Muscle of back (tissue), 13 donors: ENCODE results near the gene LYSMD3. TPM values are rescaled to one million over a fixed set of nuclear protein-coding genes. Genes with fewer than 3 reads are reported as not detected.
"Not testable (repeated sequence)": the region's sequence is repeated elsewhere in the genome, so short reads cannot be mapped to it uniquely, and the experiment has no call there.

Source experiments
- DNase-seq, 3 donors: peaks; one replicate each; pipeline versions ENCODE4 v3.0.0 to v3.0.0-alpha.2; 2013
- long read RNA-seq, 9 donors: transcript quantifications; one replicate each; lab custom pipeline, GENCODE V29; 2026
- polyA plus RNA-seq, 10 donors: library from polyadenylated mRNA; unstranded; fragments of 120-200 nt; gene quantifications; one replicate each; pipeline ENCODE4 v1.2.1, GENCODE V29; 2013; ENCODE audit not compliant: insufficient read length in 10 of 10

The LYSMD3 gene
- 10 to 100 TPM; 17.7 to 22.1 (median 19.8) TPM for polyA plus RNA-seq
- long read RNA-seq, donor 1, full-length matches to known transcripts: 4 of 4 reads
- long read RNA-seq, donor 1, partial matches to known transcripts: 0 of 4 reads
- long read RNA-seq, donor 1, other reads (novel, unspliced or antisense): 0 of 4 reads
- long read RNA-seq, donor 2, full-length matches to known transcripts: 4 of 4 reads
- long read RNA-seq, donor 2, partial matches to known transcripts: 0 of 4 reads
- long read RNA-seq, donor 2, other reads (novel, unspliced or antisense): 0 of 4 reads
- long read RNA-seq, donor 3: 0 reads
- long read RNA-seq, donor 4, full-length matches to known transcripts: 4 of 4 reads
- long read RNA-seq, donor 4, partial matches to known transcripts: 0 of 4 reads
- long read RNA-seq, donor 4, other reads (novel, unspliced or antisense): 0 of 4 reads
- long read RNA-seq, donor 5, full-length matches to known transcripts: 8 of 8 reads
- long read RNA-seq, donor 5, partial matches to known transcripts: 0 of 8 reads
- long read RNA-seq, donor 5, other reads (novel, unspliced or antisense): 0 of 8 reads
- long read RNA-seq, donor 6, full-length matches to known transcripts: 4 of 4 reads
- long read RNA-seq, donor 6, partial matches to known transcripts: 0 of 4 reads
- long read RNA-seq, donor 6, other reads (novel, unspliced or antisense): 0 of 4 reads
- long read RNA-seq, donor 7, full-length matches to known transcripts: 3 of 3 reads
- long read RNA-seq, donor 7, partial matches to known transcripts: 0 of 3 reads
- long read RNA-seq, donor 7, other reads (novel, unspliced or antisense): 0 of 3 reads
- long read RNA-seq, donor 8, full-length matches to known transcripts: 7 of 7 reads
- long read RNA-seq, donor 8, partial matches to known transcripts: 0 of 7 reads
- long read RNA-seq, donor 8, other reads (novel, unspliced or antisense): 0 of 7 reads
- long read RNA-seq, donor 9, full-length matches to known transcripts: 1 of 1 reads
- long read RNA-seq, donor 9, partial matches to known transcripts: 0 of 1 reads
- long read RNA-seq, donor 9, other reads (novel, unspliced or antisense): 0 of 1 reads

DNA sequence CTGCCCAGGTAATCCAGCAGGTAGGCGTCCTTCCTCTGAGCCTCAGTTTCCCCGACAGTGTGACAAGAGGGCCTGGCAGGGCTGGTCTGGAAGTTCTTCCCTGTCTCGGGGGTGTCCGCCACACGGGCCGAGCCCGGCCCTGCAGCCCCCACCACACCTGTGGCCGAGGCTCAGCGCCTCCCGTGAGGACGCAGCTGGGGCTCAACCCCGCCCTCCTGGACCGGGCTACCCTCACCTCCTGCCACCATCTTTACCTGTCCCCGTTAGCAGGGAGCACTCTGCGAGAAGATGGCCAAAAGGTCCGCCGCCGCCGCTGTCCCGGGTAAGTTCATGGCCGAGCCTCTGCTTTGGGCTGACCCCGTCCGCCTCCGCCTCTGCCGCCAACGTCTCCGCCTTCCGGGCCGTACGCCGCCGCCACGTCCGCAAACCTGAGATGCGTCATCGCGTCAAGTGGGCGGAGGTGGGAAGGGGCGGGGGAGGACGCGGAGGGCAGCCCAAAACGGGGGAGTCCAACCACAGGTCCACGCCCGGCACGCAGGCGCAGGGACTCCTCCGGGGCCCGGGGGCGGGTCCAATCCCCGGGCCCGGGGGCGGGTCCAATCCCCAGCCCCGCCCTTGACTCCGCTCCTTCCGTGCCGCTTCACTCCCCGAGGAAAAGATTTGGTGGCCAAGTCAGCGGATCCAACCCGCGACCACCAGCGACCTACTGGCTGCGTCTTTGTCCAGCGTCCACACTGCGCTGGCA lies at the start of gene LYSMD3:
LYSMD3 (minus strand) TSS at position 391 of the 745 bp plus-strand sequence. CDS start 4,295 bp downstream, outside the sequence.
- peak; percentile 97 to 99 (median 98) for DNase-seq

DNA sequence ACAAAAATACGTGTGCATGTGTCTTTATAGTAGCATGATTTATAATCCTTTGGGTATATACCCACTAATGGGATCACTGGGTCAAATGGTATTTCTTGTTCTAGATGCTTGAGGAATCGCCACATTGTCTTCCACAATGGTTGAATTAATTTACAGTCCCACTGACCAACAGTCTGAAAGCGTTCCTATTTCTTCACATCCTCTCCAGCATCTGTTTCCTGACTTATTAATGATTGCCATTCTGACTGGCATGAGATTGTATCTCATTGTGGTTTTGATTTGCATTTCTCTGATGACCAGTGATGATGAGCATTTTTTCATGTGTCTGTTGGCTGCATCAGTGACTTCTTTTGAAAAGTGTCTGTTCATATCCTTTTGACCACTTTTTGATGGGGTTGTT lies 47.2 kb upstream of the LYSMD3 start:
- DNase-seq: not testable (repeated sequence)

DNA sequence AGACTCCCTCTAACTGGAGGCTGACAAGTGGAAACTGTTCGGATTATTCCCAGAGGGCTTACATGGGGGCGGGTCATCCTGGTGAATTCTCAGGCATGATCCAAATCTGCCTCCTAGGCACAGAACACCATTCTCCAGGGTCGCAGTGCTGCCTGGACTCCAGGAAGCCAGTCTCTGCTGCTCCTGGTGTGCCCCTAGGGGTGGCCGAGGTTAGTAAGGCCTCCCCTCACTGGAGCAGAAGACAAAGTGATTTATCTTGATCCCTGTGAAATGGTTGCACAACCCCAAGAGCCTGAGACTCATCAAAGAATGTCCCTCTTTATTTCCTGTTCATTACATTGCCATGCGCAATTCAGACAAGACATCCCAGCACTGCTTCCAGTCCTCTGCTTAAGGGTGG lies 46.3 kb upstream of the LYSMD3 start:
- no peak for DNase-seq

DNA sequence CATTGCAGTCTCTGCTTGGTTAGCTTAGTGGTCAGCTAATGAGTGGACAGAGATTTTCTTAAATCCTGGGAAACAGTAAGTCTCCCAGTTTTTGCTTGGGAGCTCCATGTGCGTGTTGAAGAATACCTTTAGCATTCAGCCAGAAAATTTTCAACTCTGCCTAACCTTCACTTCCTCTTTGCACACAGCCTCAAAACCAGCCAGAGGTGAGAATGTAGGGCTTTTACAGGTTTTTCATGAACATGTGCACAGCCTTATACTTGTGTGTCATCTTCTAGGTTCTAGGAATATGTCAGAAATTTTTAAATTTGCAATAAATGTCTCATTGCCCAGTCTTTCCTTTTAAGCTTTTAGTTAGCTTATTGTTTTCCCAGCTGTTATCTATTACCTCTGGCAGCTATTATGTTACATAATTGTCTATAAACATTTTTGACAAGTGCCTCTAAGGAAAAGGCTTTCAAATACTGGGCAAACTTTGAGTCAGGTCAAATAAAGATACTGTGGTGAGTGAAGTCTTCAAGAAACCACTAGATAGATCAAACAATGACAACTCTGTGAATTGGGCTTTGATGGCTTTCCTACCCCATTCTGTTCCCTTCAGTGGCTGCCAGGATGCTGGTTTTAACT lies 41.9 kb upstream of the LYSMD3 start:
- DNase-seq: no peak

DNA sequence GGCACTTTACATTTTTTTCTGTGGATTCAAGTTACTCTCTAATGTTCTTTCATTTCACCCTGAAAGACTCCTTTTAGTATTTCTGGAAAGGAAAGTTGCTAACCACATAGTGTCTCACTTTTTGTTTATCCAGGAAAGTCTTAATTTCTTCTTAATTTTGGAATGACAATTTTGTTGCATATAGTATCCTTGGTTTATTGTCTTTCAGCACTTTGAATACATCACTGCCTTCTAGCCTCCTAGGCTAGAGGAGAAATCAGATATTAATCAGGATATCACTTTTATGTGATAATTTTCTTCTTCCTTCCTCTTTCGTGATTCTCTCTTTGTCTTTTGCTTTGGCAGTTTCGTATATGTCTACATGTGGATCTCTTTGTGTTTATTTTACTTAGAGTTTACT lies 40.6 kb upstream of the LYSMD3 start:
- no peak for DNase-seq

DNA sequence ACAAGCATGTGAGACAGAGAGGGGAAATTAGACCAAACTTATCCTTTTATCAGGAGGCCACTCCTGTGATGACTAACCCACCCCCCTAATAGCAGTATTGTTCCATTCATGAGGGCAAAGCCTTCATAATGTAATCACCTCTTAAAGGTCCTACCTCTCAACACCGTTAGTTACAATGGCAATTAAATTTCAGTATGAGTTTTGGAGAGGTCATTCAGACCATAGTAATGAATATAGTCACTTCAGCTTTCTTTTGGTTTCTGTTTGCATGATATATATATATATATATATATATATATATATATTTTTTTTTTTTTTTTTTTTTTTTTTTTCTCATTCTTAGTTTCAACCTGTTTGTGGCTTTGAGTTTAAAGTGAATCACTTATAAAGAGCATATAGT lies 39.7 kb upstream of the LYSMD3 start:
- no peak for DNase-seq

DNA sequence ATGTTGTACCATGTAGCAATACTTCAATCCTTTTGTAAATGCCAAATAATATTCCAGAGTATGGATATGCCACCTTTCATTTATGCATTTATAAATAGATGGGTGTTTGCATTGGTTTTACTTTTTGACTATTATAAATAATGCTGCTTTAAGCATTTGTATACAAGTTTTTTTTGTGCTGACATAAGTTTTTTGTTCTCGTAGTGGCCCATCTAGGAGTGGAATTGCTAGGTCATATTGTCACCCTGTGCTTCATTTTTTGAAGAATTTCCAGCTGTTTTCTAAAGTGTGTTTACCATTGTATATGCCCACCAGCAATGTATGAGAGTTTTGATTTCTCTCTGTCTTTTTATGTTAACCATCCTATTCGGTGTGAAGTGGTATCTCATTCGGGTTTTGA lies 36.1 kb upstream of the LYSMD3 start:
- no peak for DNase-seq

DNA sequence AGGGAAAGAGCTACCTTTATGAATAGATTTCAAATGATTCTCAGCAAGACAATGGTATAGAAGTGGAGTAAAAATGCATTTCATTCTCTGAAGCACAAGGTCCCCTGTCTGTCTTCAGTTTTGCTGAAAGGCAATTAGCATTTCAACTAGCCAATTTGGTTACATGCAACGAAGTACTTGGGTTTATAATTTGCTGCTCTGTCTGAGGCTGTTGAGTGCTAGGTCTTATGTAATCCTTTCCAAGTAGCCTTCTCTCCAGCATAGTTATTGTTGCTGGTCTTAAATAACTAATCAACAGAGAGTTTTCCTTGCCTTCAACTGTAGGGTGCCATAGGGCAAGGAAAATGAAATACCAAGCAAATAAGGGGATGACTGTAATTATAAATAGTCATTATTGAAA lies 33.7 kb upstream of the LYSMD3 start:
- no peak for DNase-seq

DNA sequence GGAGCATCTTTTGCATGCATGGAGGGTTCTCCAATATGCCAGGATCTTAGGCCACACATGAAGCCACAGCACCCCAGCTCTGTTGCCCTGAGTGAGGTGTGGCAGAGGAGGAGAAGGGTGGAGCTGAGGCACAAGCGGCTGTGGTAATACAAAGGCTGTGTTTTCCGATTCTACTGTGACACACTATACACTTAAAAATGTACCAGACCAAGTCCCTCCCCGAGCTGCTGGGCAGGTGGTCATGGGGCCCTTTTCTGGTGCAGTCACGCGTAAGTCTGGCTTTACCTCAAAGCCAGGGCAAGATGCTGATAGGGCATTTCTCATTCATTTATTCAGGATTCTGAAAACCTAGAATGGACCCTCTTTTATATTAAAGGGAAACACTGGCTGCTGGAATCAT lies 33.0 kb upstream of the LYSMD3 start:
- DNase-seq: no peak

DNA sequence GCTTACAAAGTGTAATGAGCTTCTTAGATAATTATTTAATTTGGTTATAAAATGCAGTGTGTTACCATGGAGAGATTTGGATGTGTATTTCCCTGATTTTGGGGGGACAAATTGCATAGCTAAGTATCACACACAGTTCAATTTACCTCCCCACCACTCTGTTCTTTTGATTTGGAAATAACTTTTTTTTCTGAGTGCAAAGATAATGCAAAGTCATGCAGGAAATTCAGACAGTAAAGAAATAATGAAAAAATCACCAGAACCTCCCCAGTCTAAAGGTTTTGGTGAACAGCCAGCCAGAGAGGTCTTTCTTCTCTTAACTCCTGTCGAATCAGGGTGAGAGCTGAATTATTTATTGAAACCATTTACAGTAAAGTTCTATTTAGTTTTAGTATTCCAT lies 32.4 kb upstream of the LYSMD3 start:
- no peak for DNase-seq

DNA sequence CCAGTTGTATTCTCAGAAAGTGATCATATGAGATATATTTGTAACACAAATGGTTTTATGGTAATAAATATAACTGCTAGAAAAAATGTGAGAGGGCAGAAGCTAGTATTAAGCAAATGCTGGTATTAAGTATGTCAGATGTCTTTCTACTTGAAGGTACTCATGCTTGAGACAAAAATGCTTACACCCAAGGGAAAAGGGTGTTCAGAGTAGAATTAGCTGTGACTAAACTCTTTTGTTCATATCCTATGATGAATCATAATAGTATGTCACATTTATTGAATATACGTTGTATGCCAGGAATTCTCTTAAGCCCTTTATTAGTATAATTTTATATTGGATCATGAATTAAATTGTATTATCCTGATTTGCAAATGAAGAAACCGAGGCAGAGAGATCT lies 31.4 kb upstream of the LYSMD3 start:
- DNase-seq: no peak

DNA sequence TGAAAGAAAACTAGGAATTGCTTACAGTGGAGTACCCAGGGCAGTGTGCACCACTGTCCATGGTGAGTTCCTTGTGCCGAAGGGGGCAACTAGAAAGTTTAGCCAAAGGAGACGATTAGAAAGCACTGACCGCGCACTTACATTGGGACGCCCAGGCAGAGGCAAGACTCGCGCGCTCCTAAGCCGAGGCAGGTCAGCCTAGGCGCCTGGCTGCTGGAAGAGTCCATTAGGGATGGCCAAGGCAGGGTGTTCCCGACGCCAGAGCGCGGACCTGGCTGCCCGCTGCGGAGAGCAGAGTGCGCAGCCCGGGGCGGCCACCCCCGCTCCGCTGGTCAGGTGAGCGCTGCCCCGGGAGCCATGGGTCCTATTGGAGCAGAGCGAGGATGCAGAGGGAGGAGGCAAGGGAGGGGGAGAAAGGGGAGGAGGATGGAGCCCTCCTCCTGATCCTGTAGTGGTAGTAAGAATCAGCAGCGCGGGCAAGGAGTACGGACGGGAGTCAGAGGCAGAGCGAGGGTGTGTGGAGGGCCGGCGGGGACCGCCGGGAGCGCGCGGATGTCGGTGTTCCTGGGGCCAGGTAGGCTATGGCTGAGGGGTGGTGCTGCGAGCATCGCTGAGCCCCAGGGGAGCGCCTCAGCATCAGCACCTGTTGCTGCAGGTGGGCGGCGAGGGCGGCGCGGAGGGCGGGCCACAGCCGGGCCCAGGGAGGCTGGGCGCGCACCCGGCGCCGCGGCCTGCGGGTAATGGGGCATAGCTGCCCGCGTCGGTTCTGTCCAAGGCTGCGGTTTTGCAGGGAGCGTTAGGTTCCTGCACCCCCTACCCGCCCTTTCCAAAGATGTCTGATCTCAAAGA lies 29.2 kb upstream of the LYSMD3 start, which contains the start of gene ADGRV1:
ADGRV1 (plus strand) TSS at position 454 of the 849 bp plus-strand sequence; CDS start at position 553, 99 bp downstream.
- DNase-seq: peak; percentile 6 to 42 (median 15)

DNA sequence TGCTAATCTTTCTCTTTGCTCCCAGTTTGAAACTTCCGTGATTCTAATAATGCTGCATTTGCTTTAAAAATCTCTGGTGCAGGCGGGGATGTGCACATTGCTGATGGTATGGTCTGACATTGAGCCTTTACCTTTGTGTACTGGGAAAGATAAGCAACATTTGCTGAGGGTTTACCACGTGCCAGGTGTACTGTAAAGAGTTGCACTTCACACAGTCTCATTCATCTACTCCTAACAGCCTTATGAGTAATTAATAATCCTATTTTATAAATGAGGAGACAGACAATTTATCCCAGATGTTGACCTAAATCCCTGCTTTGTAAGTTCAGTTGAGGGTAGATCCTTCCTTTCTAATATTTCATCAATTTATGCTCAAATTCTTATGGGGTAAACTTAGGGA lies 28.5 kb upstream of the LYSMD3 start:
- DNase-seq: peak in 1 of 3 donors; percentile 8

DNA sequence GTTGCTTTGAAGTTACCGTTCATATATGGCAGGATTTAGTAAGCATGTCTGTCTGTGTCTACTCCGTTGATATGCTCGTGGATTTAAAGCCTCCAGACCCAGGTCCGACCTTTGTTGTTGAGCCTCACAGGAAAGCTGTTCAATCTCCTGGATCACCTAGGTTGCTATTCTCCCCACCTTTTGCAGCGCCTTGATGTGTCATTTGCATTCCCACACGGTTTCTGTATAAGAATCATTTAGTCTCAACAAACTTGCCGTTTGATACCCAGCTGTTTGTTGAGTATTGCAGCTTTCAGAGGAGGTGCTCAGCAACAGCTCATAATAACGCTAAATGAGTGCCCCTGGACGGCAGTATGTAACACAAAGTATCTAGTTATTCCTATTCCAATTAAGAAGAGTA lies 28.0 kb upstream of the LYSMD3 start:
- DNase-seq: peak in 1 of 3 donors; percentile 5

DNA sequence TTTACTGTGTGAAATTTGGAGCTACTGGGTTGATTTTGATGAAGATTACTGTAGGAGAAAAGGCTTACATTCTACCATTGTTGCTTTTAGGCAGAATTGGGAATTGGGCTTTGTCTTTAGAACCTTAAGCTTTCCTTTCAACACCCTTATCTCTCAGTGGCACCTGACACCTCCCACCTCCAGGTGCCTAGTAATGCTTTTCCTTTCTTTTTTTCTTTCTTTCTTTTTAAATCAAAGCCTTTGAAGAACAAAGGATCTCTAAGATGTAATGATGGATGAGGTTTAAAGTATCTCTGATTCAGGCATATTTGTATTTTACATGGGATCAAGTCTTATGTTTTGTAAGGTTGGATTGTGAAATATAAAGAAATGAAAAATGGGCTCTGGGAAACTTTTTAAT lies 26.3 kb upstream of the LYSMD3 start:
- no peak for DNase-seq

DNA sequence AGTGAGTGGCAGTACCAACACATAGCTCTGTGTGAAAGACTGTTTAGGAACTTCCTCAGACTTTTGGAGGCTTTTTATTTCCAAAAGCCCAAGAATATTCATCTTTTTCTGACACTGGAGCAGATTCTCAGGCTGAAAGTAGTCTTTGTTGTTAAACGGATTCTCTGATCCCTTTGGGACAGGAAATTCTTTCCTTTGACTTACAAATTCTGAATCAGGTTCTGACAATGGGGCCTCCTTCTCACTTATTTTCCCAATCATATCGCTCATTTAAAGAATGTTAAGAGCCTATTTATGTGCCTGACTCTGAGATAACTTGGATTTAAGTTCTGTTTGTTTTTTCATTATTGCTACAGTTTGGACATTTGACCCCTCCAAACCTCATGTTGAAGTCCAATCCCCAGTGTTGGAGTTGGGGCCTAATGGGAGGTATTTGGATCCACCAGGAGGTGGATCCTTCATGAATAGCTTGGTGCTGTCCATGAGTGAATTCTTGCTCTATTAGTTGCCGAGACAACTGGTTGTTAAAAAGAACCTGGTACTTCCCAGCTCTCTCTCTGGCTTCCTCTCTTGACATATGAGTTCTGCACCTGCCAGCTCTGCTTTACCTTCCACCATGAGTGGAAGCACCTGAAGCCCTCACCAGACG lies 25.1 kb upstream of the LYSMD3 start:
- DNase-seq: no peak

DNA sequence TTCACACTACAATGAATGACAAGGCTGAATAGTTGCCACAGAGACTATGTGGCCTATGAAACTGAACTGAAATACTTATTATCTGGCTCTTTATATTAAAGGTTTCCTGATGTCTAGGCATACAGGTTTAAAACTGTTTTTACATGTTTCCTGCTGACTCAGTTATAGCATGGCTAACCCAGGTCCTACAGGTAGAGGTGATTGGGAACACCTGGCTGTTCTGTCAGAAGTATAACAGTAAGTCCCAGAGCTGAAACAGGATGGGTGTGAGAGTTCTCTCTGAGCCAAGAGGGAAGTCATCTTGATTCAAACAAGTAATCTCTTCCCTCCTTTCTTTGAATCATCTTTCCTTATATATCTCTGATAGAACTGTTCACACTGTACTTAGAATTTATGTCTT lies 24.3 kb upstream of the LYSMD3 start:
- no peak for DNase-seq

DNA sequence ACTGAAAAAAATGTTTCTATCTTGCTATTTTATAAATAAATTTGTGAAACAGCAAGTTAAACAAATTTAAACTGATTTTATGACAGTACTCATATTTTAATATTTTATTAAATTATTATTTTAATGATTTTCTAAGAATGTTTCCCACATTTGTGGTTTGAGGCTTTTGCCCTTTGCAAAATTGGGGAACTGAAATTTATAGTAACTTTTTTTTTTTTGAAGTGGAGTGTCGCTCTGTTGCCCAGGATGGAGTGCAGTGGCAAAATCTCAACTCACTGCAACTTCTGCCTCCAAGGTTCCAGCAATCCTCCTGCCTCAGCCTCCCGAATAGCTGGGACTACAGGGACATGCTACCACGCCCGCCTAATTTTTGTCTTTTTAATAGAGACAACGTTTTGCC lies 22.0 kb upstream of the LYSMD3 start:
- DNase-seq: no peak

DNA sequence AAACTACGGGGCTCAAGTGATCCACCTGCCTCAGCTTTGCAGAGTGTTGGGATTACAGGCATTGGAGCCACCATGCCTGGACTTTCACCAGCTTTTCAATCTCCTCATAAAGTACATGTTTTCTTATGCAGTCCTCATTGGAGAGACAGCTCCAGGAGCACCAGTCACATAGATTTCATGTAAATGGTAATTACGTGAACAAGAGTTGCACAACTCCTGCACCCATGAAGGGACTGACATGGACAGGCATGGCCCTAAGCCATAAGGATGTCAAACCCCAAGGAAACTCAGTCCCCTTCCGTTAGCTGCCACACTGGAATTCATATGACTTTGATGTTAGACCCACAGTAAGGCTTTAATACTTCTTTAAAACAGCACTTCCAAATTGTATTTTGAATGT lies 21.6 kb upstream of the LYSMD3 start:
- no peak for DNase-seq
